Cardiac septum (tissue), 1 donor: ENCODE results near the gene LHCGR. TPM values are rescaled to one million over a fixed set of nuclear protein-coding genes. Genes with fewer than 3 reads are reported as not detected.
"Not testable (repeated sequence)": the region's sequence is repeated elsewhere in the genome, so short reads cannot be mapped to it uniquely, and the experiment has no call there.

Experiments
- DNase-seq: peaks from one replicate; pipeline ENCODE4 v3.0.0-alpha.2; 2020; ENCODE audit warnings: low spot score
- intact Hi-C: fragments of 100-400 bp; cut with DNase I; formaldehyde crosslinking; loops from one replicate; pipeline ENCODE4 v1.14.0; 2022
- total RNA-seq: library from RNA; stranded (reverse); fragmentation: NEBNext Ultra II Directional; extraction: Animal tissue kit (Norgen Biotek cat#: 25700); gene quantifications from one replicate; pipeline ENCODE4 v1.2.1, GENCODE V29; 2021
- donor health status: DM: no; HTN: no; CAD: no.

Gene LHCGR
- total RNA-seq, 1 donor from 2014 or later, result 0.24 TPM

DNA sequence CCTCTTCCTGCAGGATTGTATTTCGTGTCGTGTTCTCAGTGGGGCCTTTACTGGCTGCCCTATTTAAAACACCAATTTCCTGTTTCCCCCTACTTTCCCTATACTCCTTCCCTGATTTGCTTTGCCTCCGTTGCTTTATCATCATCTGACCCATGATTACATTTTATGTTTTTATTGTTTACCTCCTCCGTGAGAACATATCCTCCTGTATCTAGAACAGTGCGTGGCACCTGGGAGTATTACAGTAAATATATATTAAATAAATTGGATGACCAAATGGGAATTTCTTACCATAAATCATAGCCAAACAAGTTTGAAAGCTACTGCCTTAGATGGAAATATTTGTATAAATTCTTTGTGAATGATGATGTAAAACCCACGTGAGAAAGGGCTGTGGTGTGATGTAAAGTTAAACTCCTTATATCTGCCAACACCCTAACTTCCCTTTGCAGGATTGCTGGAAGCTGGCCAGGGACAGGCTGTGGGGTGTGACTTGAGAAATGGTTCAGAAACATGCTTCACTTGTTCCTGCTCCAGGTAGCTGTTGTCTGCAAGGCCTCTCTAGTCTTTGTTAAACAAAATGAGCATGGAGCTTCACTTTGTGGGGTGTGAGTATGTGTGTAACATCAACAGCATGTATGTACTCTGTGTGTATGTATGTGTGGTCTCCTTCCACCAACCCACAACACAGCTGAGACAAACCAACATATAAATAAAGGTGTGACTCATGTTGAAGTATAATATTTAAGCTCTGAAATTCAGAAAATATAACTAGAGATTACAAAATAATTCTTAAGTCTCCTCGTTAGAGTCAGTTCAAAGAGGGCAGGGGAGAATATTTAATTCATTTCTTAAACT is 40.3 kb downstream of the LHCGR start:
- DNase-seq, result no peak
- intact Hi-C loops, result no loop called here

DNA sequence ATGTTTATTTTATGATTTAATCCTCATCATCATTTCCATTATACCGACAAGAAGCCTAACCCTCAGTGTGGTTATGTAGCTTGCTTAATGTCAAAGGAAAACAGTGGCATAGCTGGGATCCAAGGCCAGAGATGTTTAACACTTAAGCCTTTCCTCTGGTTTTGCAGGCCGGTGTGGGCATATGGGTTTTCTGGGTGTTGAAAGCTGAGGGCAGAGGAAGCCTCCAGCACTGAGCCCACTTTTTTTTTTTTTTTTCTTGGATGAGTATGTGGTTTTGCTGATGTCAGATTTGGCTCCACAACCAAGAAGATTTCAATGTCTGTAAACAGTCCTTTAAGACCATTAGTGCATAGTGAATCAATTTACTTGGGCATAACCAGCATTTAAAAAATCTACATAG is 41.3 kb downstream of the LHCGR start:
- DNase-seq, result no peak
- intact Hi-C loops, result no loop called here

DNA sequence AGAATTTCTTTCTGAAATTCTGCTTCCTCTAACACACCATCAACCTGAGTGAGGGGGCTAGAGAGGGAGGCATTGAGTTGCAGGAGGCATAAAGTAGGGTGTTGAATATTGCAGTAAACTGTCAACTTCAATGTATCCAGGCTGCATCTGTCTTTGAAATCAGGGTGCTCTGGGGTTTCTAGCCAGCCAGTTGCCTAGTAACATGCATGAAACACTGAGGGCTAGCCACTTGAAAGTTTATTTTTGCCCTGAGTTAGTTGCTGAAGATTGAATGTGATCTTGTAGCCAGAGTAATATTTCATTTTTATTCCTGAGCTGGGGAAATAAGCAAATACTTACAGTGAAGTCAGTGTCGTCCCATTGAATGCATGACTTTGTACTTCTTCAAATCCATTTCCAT is 41.9 kb downstream of the LHCGR start:
- intact Hi-C loops, result no loop called here

DNA sequence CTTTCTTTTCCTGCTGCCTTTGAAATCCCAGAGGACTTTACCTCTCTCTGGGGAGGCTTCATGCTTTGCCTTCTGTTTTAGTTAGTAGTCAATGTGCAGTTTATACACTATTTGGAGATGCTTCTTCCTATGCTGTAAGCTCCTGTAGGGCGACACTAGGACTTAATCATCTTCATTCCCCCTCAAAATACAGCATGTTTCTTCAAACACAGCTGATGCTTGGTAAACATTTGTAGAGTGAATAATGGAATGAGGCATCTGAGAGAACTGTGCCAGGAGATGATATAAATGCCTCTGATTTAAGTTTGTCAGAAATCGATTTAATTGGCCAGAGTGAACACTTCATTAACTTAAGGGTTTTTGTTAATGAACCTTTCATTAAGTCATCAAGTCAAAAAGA is 43.4 kb downstream of the LHCGR start:
- intact Hi-C loops, result no loop called here
- no peak for DNase-seq

More for the DNA sequence above, 41.9 kb downstream of the LHCGR start:
- DNase-seq, result no peak

DNA sequence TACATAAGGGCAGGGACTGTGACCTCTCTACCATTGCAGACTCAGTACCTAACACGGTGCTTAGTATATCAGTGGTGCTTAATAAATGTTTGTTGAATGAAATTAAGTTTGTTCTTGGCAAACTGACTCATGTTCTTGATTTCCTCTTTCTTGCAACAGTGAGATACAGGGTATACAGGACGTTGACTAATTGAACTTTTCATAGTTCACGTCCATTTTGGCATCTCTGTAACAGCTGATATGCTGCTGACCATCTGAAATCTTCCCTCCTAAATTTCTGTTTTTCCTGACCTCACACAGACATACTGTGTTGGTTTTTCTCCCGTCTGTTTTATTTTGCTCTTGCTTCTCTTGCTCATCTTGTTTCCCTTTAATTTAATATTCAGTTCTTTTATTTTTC is 44.2 kb downstream of the LHCGR start:
- DNase-seq, result no peak
- intact Hi-C loops, result no loop called here

DNA sequence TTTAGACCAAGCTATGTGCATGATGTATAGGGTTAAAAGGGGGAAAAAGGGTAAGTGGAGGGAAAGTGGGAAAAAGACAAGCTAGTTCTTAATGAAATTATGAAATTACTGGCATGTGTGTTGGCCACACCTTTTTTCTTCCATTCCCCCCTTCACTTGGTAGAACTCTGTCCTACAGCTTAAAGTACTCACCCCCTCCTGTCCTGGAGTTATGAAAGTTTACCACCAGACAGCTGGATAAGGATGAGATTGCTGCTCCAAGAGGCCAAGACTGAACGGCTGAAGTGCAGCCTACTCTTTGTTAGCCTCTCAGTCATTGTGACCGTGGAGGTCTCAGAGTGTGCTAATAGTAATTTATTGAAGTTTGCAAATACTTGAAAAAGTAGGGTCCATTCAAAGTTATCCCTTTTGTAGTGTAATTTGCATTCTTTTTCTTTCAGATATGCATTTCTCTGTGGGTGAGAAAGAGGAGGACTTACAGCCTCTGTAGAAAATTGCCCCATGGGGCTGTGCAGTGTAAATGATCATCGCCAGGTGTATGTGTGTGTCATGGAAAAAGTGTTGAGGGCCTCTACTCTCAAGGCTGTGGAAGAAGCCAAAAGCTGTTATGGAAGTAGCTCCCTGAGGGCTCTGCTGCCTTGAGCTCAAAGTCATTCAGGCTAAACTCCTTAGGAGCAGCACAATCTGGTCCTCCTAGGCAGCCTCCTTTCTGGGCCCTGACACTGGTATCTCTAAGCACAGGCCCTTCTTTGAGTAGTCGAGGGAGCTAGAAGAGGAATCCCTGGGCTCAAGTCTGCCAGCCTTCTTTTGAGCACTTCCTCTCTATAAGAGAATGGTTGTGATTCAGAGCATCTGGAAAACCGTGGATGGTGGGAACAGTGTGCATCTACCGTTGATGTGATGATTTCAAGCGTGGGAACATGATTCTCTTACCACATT is 46.2 kb downstream of the LHCGR start:
- DNase-seq, result no peak
- intact Hi-C loops, result no loop called here

DNA sequence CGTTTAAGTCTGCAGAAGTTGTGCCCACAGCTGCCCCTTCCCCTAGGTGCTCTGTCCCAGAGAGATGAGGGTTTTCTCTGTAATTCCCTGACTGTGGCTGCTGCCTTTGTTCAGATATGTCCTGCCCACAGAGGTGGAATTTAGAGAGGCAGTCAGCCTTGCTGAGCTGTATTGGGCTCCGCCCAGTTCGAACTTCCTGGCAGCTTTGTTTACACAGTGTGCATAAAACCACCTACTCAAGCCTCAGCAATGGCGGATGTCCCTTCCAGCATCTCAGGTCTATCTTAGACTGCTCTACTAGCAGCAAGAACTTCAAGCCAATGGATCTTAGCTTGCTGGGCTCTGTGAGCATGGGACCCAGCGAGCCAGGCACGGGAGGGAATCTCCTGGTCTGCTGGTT is 48.1 kb downstream of the LHCGR start:
- intact Hi-C loops, result no loop called here
- no peak for DNase-seq

DNA sequence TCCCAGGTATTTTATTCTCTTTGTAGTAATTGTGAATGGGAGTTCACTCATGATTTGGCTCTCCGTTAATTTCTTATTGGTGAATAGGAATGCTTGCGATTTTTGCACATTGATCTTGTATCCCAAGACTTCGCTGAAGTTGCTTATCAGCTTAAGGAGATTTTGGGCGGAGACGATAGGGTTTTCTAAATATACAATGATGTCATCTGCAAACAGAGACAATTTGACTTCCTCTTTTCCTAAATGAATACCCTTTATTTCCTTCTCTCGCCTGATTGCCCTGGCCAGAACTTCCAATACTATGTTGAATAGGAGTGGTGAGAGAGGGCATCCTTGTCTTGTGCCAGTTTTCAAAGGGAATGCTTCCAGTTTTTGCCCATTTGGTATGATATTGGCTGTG is 51.9 kb downstream of the LHCGR start:
- intact Hi-C loops, result not testable (repeated sequence)

DNA sequence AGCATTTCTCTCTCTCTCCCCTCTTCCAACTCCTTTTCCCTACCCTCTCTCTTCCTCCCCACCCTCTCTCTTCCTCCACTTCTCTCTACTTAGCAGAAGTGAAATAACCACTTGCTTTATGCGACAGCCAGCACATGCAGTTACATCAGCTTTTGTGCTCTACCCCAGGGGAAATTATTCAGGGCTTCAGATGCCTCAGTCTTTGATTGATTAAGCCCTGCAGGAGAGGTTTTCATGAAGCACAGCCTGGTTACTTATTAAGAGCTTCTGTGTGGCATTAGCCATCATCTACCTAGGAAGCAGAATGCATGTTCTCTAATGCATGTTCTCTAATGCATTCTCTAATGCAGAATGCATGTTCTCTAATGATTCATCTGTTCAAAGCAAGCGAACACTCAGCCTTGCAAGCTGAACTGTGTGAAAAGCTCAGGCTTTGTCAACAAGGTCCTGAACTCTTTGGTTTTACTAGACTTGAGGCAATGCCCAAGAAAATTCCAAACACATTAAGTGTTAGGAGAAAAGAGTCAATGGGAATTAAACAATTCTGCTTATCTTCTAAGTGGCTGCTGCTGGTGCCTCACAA is 56.1 kb downstream of the LHCGR start:
- no peak for DNase-seq
- intact Hi-C loops, result no loop called here

More for the DNA sequence above, 51.9 kb downstream of the LHCGR start:
- not testable (repeated sequence) for DNase-seq

DNA sequence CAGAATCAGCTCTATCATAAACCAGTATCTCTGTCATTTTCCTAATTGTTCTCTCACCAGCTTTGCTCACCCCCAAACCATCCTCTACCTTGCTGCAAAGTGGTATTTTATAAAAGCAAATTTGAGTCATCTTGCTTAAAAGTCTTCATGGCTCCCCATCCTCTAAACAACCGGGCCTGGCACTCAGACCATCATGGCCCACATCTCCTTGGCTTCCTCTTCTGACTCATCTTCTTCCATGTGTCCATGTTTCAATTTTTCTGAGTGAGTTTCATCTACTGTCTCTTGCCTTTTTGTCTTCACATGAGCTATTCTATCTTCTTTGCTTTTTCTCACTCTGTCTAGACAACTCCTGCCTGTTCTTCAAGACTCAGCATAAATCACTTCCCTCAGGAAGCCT is 58.6 kb downstream of the LHCGR start:
- intact Hi-C loops, result no loop called here
- DNase-seq, result no peak

DNA sequence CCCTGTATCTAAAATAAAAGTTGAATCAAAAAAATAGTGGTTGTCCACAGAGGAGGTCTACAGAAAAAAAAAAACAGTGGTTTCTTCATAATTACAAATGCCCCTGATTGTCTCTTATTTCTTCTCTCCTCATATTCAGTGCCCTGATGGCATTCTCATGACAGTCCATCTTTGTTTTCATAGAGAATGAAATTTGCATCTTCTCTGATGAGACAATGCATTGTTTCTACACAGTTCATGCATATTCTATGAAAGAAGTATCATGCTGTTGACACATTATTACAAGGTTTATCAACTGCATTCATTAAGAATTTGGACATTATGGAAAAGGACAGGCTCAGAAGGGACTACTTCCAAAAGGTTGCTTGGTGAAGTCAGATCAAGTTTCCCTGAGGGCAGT is 59.5 kb downstream of the LHCGR start:
- no peak for DNase-seq
- intact Hi-C loops, result no loop called here

DNA sequence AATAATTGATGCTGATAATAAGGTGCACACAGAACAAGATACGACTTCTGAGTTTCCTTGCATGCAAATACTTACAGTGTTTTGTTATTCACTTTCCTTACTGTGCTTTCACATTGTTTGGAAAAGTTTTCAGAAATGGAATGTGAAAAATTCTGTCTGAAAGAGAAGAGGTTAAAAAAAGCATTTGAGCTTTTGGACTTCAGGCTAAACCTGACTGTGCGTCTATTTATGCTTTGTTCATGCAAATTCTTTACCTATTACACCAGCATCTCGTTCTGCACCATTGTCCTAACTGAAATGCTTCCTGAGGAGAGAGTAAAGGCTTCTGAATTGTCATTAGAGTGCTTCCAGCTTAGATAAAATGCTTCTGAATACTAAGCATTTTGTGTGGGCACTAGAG is 61.4 kb downstream of the LHCGR start:
- DNase-seq, result no peak
- intact Hi-C loops, result no loop called here

DNA sequence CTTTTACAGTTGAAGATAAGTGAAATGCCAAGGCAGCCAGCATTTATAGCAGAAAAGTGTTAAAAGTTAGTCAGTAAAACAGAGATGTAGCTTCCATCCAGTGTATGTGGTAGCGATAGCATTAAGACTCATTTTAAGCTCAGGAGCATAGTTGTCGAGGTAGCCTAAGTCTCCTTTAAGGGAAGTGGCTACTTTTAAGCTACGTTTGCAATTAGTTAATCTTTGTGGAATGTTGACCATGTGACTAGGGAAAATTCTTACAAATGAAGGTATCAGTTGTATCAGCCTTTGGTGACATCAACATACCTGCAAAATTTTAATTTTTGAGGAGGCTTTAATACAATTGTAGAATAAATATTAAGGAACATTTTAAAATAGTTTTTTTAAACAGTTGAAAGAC is 61.9 kb downstream of the LHCGR start:
- DNase-seq, result no peak
- intact Hi-C loops, result no loop called here

DNA sequence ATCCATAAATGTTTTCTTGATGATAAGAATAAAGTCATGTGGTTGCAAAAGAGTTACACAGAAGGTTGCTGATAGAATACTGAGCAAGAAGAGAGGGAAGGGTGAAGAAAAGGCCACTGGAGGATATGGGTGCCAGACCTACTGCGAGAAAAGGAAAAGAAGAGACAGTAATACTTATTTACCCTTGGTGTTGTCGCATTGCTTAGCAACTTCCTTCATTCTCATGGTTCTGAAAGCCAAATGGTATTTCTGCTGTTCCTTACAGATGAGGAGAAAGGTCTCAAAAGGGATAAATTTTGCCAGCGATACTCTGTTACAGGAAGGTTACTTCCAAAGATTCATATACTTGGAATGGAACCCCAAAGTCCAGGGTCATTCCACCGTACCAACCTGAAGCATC is 62.5 kb downstream of the LHCGR start:
- no peak for DNase-seq
- intact Hi-C loops, result no loop called here

DNA sequence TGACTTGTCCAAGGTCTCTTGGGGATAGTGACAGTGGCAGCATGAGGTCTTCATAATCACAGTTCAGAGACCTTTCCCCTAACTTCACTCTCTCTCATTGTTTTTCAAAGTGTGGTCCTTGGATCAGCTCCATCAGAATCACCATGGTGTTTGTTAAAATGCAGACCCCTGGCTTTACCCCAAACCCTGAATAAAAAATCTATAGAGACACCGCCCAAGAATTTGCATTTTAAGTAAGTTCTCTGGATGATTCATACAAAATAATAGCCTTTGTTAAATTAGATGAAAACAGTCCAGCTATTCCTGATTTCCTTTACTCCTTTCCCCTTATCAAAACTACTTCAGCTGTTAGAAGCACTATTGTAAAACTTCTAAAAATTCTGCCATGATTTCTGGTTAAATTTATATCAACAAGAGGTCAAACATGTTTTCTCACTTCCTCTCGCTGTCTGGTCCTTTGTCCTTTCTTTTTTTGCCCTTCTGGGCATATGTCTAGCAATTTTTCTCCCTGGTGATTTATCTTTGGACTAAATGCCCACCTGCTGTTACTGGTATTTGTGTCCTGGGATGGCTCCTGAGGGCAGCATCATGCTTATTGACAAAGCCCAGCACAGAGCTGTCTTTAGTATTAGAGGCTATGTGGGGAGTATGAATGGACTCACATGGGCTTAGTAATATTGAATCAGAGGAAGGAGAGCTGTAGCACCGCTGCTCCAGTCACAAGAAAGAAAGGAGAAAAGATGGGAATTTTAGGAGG is 63.4 kb downstream of the LHCGR start:
- no peak for DNase-seq
- intact Hi-C loops, result no loop called here

DNA sequence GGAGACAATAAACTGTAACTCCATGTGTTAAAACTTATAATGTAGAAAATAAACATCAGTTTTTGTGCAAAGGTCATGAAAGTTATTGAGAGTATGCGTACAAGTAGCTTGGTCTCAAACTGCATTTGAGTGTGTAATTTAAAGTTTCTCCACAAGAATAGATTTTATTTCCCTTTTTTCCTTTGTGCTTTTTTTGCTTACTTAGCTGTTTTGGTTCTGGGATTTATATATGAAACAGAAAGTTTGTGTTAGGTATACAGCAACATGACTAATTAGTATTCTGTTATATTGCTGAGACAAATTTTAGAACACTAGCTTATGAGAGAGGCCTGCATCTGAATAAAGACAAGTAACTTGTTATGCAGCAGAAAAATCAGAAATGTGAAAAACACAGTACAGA is 70.4 kb downstream of the LHCGR start:
- no peak for DNase-seq
- intact Hi-C loops, result no loop called here

DNA sequence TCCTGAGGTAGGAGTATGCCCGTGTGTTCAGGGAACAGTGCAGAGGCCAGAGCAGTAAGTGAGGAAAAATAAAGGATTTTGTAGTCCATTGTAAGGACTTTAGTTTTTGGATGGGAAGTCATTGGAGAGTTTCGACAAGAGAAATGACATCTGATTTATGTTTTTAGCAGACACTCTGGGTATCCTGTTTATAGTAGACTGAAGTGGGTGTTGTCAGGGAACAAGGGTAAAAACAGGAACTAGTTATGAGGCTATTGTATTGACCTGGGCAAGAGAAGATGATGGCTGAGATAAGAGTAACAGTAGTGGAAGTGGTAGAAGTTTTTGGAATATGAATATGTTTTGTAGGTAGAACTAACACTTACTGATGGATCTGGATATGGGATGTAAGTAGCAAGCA is 78.1 kb downstream of the LHCGR start:
- DNase-seq, result no peak
- intact Hi-C loops, result no loop called here

DNA sequence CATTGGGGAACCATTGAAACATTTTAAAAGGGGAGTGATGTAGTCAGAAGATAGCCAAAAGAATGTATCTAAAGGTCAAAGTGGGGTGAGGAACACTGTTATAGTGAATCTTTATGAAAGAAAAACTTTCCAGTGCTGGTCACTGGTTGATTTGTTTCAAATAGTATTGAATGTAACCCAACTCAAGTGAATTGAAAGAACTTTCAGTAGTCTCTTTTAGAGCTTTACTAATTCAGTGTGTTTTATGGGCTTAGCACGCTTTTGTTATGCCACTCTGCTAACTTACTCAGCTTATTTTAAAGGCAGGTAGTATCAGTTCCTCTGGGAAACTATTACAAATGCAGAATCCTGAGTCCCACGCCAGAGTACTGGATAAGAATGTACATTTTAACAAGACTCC is 80.6 kb downstream of the LHCGR start:
- no peak for DNase-seq
- intact Hi-C loops, result no loop called here

DNA sequence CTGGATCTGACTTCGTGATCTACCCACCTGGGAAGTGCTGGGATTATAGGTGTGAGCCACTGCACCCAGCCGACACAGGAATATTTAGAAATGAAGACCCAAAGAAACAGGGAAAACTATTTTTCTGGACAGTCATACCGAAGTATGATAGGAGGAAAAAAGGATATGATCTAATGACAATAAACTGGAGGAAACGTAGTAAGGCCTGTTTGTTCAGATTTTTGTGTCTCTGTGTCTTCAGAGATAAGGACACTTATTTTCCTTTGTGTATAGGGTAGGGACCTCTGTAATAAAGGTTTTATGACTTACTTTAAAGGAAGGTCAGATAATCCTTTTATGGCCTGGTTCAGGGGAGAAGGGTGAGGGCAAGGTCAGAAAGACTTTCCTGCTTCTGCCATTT is 81.9 kb downstream of the LHCGR start:
- intact Hi-C loops, result no loop called here
- no peak for DNase-seq

DNA sequence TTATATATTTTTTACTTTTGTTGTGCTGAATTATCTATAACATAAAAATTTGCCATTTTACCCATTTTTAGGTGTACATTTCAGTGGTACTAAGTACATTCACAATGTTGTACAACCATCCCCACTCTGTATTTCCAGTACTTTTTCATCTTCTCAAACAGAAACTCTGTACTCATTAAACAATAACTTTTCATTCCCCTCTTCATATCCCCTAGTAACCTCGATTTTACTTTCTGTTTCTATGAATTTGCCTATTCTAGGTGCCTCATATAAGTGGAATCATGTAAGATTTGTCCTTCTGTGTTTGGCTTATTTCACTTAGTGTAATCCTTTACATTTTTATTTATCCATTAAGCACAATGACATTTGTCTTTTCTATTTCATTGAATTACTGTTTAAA is 86.5 kb downstream of the LHCGR start:
- no peak for DNase-seq
- intact Hi-C loops, result no loop called here
